ENCODE measurements around the gene HSF2BP.
"Not testable (repeated sequence)": the region's sequence is repeated elsewhere in the genome, so short reads cannot be mapped to it uniquely, and the experiment has no call there.

The HSF2BP gene

DNA sequence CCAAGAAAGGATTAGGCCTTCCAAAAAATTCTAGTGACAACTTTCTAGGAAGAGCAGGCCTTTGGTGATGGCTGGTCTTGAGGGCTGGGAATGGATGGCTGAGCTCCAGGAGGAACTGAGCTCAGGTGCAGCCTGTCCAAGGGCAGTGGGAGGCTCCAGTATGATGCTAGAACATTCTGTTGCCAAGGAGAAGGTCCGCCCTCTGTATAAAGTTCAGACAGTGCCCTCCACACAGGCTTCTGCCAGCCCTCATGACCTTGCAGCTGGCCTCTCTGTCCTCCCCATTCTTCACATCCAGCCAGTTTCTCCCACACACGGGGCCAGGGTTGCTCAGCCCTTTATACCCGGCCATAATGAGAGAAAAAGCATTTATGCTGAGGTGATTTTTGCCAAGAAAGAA lies 146.3 kb downstream of the HSF2BP start:
- not testable (repeated sequence) for DNase-seq

DNA sequence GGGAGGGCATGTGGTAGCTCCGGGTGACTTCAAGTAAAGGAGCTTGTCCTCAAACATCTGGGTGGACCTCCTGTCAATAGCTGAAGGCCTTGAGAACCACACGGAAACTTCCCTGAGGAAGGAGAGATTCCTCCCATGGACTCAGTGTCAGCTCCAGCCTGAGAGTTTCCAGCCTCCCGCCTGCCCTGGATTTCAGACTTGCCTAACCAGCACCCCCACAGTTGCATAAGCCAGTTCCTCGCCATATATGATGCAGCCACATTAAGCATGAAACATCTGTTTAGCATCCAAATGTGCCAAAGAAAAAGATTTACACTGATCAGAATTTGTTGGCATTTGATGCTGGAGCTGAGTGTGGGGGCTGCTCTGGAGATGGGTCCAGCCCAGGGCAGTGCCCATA lies 148.1 kb downstream of the HSF2BP start:
- not testable (repeated sequence) for DNase-seq

DNA sequence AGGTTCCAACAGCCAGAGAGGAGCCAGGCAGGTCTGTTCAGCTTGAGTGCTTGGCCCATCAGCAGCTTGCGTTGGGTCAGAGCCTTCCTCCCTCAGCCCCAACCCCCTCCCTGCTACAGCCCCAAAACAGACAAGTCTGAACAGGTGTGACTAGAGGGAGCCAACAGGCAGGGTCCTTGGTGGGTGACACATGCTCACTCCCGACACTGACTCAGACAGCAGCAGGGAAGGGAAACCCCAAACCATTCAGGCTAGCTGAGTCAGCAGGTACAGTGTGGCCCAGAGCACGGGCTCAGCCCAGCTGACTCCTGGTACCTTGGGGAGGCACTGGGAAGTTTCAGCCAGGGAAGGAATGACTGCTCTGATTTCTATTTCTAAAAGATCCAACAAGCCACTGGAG lies 148.6 kb downstream of the HSF2BP start:
- DNase-seq = not testable (repeated sequence)

DNA sequence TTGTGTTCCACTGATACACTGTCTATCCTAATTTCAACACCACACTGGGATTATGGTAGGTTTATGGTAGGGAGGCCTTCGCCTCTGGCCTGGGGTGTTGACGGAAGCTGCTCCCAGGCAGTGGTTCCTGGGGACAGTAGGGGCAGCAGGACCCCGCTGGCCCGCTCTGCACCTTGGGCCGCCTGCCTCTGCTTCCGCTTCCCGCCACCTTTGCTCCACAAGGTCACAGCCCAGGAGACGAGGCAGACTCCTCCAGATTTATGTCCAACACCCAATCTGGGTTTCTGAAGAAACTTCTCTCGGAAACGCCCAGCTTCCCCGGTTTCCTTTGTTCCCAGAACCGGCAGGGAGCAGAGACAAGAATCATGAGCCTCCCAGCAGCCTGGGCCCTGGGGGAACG lies 155.4 kb downstream of the HSF2BP start:
- DNase-seq = not testable (repeated sequence)

DNA sequence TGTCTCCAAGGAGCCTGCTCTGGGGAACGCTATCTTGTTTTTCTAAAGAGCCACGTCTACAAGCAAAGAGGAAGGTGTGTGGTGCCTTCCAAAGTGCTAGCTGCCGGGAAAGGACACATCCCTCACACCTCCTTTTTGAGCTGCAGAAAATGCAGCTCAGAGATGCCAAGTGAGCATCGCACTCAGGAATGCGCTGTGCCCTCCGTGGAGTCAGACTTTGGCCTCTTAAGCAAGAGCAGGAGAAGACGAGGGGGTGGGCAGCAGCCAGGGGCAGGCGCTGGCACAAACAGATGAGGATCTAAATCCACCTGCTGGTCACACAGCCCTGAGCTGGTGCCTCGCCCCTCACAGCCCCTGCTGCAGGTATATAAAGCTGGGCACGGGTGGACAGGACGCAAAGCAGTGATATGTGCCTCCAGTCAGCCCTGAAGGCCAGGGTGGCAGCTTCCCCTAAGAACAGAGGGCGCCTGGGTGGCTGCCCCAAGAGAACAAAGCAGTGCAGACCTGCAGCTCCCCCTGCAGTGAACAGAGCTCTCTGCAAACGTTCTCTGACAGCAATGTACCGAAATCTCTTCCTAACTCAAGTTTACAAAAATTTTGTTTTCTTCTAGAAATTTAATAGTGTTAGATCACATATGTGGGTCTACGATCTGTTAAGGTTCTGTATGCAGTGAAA lies 156.1 kb downstream of the HSF2BP start:
- not testable (repeated sequence) for DNase-seq

DNA sequence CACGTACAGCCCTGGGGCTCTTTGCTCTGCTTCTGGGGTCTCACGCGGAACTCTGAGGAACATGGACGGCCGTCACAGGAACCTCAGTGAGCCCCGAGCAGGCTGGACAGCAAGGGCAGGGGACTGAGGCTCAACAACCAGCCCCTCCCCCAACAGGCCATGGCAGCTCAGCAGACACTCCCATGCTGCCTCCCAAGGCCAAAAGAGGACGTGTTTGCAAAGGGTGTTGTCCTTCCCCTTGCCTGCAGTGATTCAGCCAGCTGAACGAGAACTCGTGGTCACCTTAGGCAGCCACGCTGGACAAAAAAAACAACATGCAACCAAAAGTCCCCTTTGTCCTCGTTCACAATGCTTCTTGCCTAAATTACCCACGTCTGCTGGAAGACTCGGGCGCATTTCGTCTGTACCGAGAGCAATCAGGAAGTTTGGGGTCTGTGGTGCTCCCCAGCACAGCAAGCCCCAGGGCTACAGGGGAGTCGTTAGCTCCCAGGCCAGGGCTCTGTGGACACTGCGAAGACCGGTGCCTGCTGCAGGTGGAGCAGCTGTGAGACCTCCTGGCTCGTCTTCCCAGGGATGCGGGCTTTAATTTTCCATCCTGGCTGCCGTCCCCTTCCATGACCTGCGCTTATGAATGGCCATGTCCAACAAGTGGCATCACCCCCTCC lies 156.7 kb downstream of the HSF2BP start:
- not testable (repeated sequence) for DNase-seq

DNA sequence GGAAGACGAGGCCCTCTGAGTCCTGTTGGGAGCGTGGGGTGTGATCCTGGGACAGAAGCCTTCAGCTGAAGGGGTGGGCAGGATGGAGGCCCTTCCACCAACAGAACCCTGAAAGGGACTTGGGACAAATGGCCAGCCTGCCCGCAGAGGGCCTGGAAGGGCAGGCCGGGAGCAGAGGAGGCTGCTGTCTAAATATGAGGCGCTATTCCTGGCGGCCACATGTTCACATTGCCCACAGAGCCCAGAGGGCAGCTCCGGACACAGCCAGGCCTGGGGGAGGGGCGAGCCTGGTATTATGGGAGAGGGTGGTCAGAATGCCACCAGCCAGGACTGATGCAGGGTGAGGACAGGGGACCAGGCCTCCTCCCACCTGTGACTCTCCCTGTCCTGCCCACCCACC lies 160.4 kb downstream of the HSF2BP start:
- DNase-seq = not testable (repeated sequence)

DNA sequence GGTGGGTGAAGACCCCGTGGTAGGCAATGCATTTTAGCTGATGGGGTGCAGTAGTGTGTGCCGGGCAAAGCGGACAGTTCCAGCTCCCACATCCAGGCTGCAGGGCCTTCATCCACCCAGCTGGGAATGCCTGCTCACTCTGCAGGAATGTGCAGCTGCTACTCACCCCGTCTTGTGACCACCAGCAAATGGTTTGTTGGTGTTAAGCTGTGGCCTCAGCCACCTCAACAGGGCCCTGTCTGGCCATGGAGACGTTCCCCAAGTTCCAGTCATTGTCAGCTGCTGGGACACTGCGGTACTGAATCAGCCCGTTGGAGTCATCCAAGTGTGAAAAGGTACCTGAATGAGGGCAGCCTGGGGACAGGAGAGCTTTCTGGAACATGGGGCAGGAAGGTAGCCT lies 161.2 kb downstream of the HSF2BP start:
- not testable (repeated sequence) for DNase-seq

DNA sequence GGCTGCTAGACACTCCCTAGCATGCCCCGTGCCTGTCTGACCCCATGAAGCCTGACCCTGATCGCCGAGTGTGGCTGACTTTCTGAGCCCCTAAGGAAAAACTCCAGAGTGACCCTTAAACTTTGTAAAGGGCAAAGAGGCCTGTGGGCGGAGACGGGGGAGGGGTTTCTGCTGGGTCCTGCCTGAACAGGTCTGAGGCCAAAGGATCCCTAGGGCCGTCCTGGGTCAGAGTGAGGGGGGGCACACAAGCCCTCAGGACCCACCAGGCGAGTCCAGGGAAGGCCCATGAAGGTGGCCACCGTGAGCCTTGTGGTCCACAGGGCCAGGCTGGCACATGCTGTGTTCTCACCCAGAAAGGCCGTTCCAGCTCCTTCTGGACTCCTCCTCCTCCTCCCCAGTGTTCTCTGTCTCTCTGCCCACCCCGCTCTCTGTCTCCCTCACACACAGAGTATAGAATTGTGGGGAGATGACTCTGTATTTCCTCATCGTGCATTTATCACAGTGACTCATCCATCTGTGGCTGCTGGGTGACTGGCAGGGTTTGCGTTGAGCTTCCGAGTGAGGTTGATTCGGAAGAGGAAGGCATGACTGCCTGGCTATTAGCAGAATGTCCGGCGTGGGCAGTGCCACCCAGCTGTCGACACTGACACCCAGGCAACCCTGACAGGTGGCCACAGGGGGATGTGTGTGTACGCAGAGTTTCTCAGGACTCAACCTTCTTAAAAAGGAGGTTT lies 164.8 kb downstream of the HSF2BP start:
- not testable (repeated sequence) for DNase-seq

DNA sequence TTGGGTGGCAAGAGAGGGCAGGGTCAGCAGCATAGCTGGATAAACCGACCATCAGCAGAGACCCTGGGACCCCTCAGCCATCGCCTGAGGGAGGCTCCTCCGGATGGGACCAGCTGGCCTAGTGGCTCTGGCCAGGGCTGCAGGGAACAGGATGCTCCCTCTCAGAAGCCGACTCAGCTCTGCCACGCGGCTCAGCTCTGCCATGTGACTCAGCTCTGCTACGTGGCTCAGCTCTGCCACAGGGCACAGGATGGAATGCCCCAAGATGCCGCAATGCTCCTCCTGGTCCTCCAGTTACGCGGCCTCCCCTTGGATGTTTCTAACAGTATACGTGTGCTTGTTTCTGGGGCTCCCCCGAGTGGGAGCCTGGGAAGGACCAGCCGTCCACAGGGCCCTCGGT lies 165.8 kb downstream of the HSF2BP start:
- DNase-seq = not testable (repeated sequence)

DNA sequence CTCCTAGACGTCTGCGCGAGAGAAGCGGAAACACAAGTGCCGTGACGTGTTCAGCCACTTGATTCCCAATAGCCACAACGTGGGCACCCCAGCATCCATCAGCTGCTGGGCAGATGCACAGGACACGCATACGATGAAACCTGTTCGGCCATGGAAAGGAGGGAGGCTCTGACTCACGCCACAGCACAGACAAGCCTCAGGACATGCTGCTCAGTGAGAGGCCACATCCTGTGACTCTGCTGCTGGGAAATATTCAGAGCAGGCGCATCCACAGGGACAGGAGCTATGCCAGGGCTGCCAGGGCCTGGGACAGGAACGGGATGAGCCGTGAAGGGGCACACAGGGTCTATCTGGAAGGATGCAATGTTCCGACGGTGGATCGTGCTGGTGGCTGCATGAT lies 171.1 kb downstream of the HSF2BP start:
- not testable (repeated sequence) for DNase-seq

DNA sequence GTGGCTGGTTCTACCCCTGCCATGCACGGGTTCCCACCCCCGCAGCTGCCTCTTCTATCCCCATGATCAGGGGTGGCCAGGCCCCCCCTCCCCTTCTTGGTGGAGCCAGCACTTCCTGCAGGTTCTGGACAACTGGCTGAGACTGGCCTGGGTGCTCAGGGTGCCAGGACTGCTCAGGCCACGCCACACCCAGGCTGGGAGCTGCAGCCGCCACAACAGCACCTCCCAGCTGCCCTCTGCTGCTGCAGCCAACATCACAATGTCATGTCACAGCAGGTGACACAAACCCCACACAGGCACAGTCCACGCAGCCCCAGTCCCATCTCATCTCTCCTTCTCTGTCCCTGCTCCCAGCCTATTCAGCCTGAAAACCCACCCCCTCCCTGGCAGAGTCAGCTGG lies 173.2 kb downstream of the HSF2BP start:
- not testable (repeated sequence) for DNase-seq

DNA sequence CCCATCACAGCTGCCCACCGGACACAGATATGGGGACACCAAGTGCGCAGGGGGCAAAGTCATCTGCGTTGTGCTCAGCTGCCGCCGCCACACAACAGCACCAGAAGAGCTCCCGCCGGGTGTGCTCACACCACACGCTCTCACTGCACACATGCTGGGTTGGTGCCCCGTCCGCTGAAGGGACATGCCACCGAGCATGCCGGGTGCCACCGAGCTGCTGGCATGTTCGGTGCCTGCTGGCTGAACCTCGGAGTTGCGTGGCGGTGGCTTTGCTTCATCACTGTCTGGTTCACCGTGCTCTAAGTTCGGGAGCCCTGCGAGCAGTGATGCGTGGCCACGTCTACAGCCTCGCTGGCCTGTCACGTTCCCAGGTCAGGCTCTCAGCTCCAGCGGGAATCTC lies 174.3 kb downstream of the HSF2BP start:
- not testable (repeated sequence) for DNase-seq

DNA sequence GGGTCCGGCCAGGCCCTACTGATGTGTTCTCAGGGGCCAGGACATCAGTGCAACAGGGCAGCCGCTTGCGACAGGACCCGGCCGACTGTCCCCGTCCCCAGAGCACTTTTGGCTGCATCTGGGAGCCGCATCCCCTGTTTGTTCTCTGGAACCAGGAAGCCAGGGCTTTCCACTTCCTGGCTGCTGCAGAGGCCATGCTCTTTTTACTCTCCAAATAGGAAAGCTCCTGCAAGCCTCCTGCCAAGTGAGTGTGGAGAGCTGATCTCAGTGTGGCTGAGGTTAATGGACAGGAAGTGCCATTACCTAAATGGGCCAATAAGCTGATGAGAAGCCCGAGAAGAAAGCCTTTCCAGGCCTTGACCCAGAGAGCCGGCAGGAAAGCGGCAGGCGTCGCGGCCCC lies 180.1 kb downstream of the HSF2BP start:
- DNase-seq = not testable (repeated sequence)

All from OCI-M1 (cell line).